ENCODE data around the gene RBBP9.

RBBP9 gene

GRCh38 chr20:18515973-18516372 lies 18.9 kb upstream of the RBBP9 start:
- no peak overlapping the region for H3K4me3 ChIP-seq (ENCODE audit: insufficient read depth in 1 of 2, low read depth in 1 of 2, low read length in 2 of 2)
- H3K27ac ChIP-seq (ENCODE audit: low read length, poor library complexity, severe bottlenecking): no peak overlapping the region
- no peak overlapping the region for H3K18ac ChIP-seq (ENCODE audit: low read depth in 1 of 2, low read length in 2 of 2)
- no peaks in the 10 kb centered on the region for H3K27me3 ChIP-seq (ENCODE audit: control insufficient read depth in 1 of 2, insufficient read depth in 1 of 2, low read length in 2 of 2)
- peaks cover 8 to 60% of the 10 kb centered on the region in 2 experiments for H3K36me3 ChIP-seq (ENCODE audit: control insufficient read depth in 1 of 2, insufficient read depth in 2 of 2, low read depth in 1 of 2, low read length in 2 of 2)
- no peak overlapping the region for H3K4me2 ChIP-seq (ENCODE audit: low read length, poor library complexity, severe bottlenecking)
- H2BK5ac ChIP-seq (ENCODE audit: low read depth, low read length, poor library complexity, severe bottlenecking): no peak overlapping the region
- H4K8ac ChIP-seq (ENCODE audit: low read length): no peak overlapping the region
- H2AFZ ChIP-seq (ENCODE audit: low read depth, low read length): no peak overlapping the region
- no peak overlapping the region for H2BK120ac ChIP-seq (ENCODE audit: low read depth, low read length)
- no peak overlapping the region for H3K4ac ChIP-seq (ENCODE audit: low read depth in 1 of 2, low read length in 2 of 2)
- no peak overlapping the region for H3K14ac ChIP-seq (ENCODE audit: low read length in 2 of 2)
- no peak overlapping the region for H4K91ac ChIP-seq (ENCODE audit: low read length)
- H3K4me1 ChIP-seq (ENCODE audit: control insufficient read depth, insufficient read depth, low read depth, low read length): peaks cover 3% of the 10 kb centered on the region
- no peaks in the 10 kb centered on the region for H3K9me3 ChIP-seq (ENCODE audit: control insufficient read depth, low read length)
- no peak overlapping the region for H3K23ac ChIP-seq (ENCODE audit: low read length in 2 of 2)
- H2BK12ac ChIP-seq (ENCODE audit: low read length in 2 of 2): no peak overlapping the region
- no peak for DNase-seq
- H2BK15ac ChIP-seq (ENCODE audit: low read depth, poor library complexity, severe bottlenecking): no peak overlapping the region
- H3K9ac ChIP-seq (ENCODE audit: low read length): no peak overlapping the region
- H3K79me1 ChIP-seq (replicated peaks; ENCODE audit: low read length, poor library complexity, severe bottlenecking): peaks cover 14% of the 10 kb centered on the region
- no peak overlapping the region for H2AK5ac ChIP-seq (ENCODE audit: low read length, severe bottlenecking)

GRCh38 chr20:18514127-18514526 lies 17.1 kb upstream of the RBBP9 start:
- H3K4me3 ChIP-seq (ENCODE audit: insufficient read depth in 1 of 2, low read depth in 1 of 2, low read length in 2 of 2): no peak overlapping the region
- H3K18ac ChIP-seq (ENCODE audit: low read depth in 1 of 2, low read length in 2 of 2): no peak overlapping the region
- H3K23ac ChIP-seq (ENCODE audit: low read length in 2 of 2): no peak overlapping the region
- no peak overlapping the region for H3K4ac ChIP-seq (ENCODE audit: low read depth in 1 of 2, low read length in 2 of 2)
- no peaks in the 10 kb centered on the region for H3K9me3 ChIP-seq (ENCODE audit: control insufficient read depth, low read length)
- no peak overlapping the region for H4K8ac ChIP-seq (ENCODE audit: low read length)
- H2BK12ac ChIP-seq (ENCODE audit: low read length in 2 of 2): no peak overlapping the region
- H4K91ac ChIP-seq (ENCODE audit: low read length): no peak overlapping the region
- H3K27me3 ChIP-seq (ENCODE audit: control insufficient read depth in 1 of 2, insufficient read depth in 1 of 2, low read length in 2 of 2): no peaks in the 10 kb centered on the region
- no peak overlapping the region for H3K27ac ChIP-seq (ENCODE audit: low read length, poor library complexity, severe bottlenecking)
- DNase-seq: no peak
- H2BK5ac ChIP-seq (ENCODE audit: low read depth, low read length, poor library complexity, severe bottlenecking): no peak overlapping the region
- 100% methylated on average over 5 of the region's 5 CpGs for WGBS
- no peak overlapping the region for H2BK120ac ChIP-seq (ENCODE audit: low read depth, low read length)
- peaks cover 10 to 73% of the 10 kb centered on the region in 2 experiments for H3K36me3 ChIP-seq (ENCODE audit: control insufficient read depth in 1 of 2, insufficient read depth in 2 of 2, low read depth in 1 of 2, low read length in 2 of 2)
- H3K4me2 ChIP-seq (ENCODE audit: low read length, poor library complexity, severe bottlenecking): no peak overlapping the region
- peaks cover 3% of the 10 kb centered on the region for H3K4me1 ChIP-seq (ENCODE audit: control insufficient read depth, insufficient read depth, low read depth, low read length)
- no peak overlapping the region for H3K14ac ChIP-seq (ENCODE audit: low read length in 2 of 2)
- H2AFZ ChIP-seq (ENCODE audit: low read depth, low read length): no peak overlapping the region
- H3K79me1 ChIP-seq (replicated peaks; ENCODE audit: low read length, poor library complexity, severe bottlenecking): peaks cover 19% of the 10 kb centered on the region
- no peak overlapping the region for H3K9ac ChIP-seq (ENCODE audit: low read length)
- H2AK5ac ChIP-seq (ENCODE audit: low read length, severe bottlenecking): no peak overlapping the region
- H2BK15ac ChIP-seq (ENCODE audit: low read depth, poor library complexity, severe bottlenecking): no peak overlapping the region

DNA sequence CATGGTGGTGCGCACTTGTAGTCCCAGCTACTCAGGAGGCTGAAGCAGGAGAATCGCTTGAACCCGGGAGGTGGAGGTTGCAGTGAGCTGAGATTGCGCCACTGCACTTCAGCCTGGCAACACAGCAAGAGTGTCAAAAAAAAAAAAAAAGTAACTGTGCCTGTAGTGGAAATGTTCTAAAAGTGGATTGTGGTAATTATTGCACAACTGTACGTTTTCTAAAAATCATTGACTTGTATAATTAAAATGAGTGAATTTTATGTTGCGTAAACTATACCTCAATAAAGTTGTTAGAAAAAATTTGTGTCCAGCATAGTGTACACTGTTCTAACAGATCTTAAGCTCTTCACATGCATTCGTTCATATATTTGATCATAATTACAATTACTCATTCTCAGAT lies 16.2 kb upstream of the RBBP9 start:
- Histone ChIP-seq H3K4me3 (ENCODE audit: insufficient read depth in 1 of 2, low read depth in 1 of 2, low read length in 2 of 2) (no peak overlapping the region), H3K79me1 (replicated peaks; ENCODE audit: low read length, poor library complexity, severe bottlenecking) (peaks cover 21% of the 10 kb centered on the region), H3K27me3 (ENCODE audit: control insufficient read depth in 1 of 2, insufficient read depth in 1 of 2, low read length in 2 of 2) (no peaks in the 10 kb centered on the region), H3K36me3 (ENCODE audit: control insufficient read depth in 1 of 2, insufficient read depth in 2 of 2, low read depth in 1 of 2, low read length in 2 of 2) (peaks cover 10 to 69% of the 10 kb centered on the region in 2 experiments), H3K4me2 (ENCODE audit: low read length, poor library complexity, severe bottlenecking) (no peak overlapping the region), H2AFZ (ENCODE audit: low read depth, low read length) (no peak overlapping the region), H2AK5ac (ENCODE audit: low read length, severe bottlenecking) (no peak overlapping the region), H3K27ac (ENCODE audit: low read length, poor library complexity, severe bottlenecking) (no peak overlapping the region), H3K18ac (ENCODE audit: low read depth in 1 of 2, low read length in 2 of 2) (no peak overlapping the region), H2BK12ac (ENCODE audit: low read length in 2 of 2) (no peak overlapping the region), H4K8ac (ENCODE audit: low read length) (no peak overlapping the region), H3K9ac (ENCODE audit: low read length) (no peak overlapping the region), H3K14ac (ENCODE audit: low read length in 2 of 2) (no peak overlapping the region), H3K4me1 (ENCODE audit: control insufficient read depth, insufficient read depth, low read depth, low read length) (peaks cover 6% of the 10 kb centered on the region), H2BK120ac (ENCODE audit: low read depth, low read length) (no peak overlapping the region), H3K9me3 (ENCODE audit: control insufficient read depth, low read length) (no peaks in the 10 kb centered on the region), H2BK15ac (ENCODE audit: low read depth, poor library complexity, severe bottlenecking) (no peak overlapping the region), H3K4ac (ENCODE audit: low read depth in 1 of 2, low read length in 2 of 2) (no peak overlapping the region), H2BK5ac (ENCODE audit: low read depth, low read length, poor library complexity, severe bottlenecking) (no peak overlapping the region), H4K91ac (ENCODE audit: low read length) (no peak overlapping the region), H3K23ac (ENCODE audit: low read length in 2 of 2) (no peak overlapping the region)
- no peak for DNase-seq
- 99% methylated on average over 6 of the region's 7 CpGs for WGBS

- Histone ChIP-seq H2BK5ac (ENCODE audit: low read depth, low read length, poor library complexity, severe bottlenecking) (no peak overlapping the region), H3K9ac (ENCODE audit: low read length) (no peak overlapping the region), H2BK120ac (ENCODE audit: low read depth, low read length) (no peak overlapping the region), H3K18ac (ENCODE audit: low read depth in 1 of 2, low read length in 2 of 2) (no peak overlapping the region), H3K27me3 (ENCODE audit: control insufficient read depth in 1 of 2, insufficient read depth in 1 of 2, low read length in 2 of 2) (no peaks in the 10 kb centered on the region), H3K9me3 (ENCODE audit: control insufficient read depth, low read length) (no peaks in the 10 kb centered on the region), H2BK12ac (ENCODE audit: low read length in 2 of 2) (no peak overlapping the region), H2AK5ac (ENCODE audit: low read length, severe bottlenecking) (no peak overlapping the region), H2BK15ac (ENCODE audit: low read depth, poor library complexity, severe bottlenecking) (no peak overlapping the region), H3K27ac (ENCODE audit: low read length, poor library complexity, severe bottlenecking) (no peak overlapping the region), H3K14ac (ENCODE audit: low read length in 2 of 2) (no peak overlapping the region), H3K4ac (ENCODE audit: low read depth in 1 of 2, low read length in 2 of 2) (no peak overlapping the region), H3K79me1 (replicated peaks; ENCODE audit: low read length, poor library complexity, severe bottlenecking) (peaks cover 19% of the 10 kb centered on the region), H3K36me3 (ENCODE audit: control insufficient read depth in 1 of 2, insufficient read depth in 2 of 2, low read depth in 1 of 2, low read length in 2 of 2) (peaks cover 10 to 56% of the 10 kb centered on the region in 2 experiments), H3K4me2 (ENCODE audit: low read length, poor library complexity, severe bottlenecking) (no peak overlapping the region), H3K4me1 (ENCODE audit: control insufficient read depth, insufficient read depth, low read depth, low read length) (peaks cover 9% of the 10 kb centered on the region), H4K91ac (ENCODE audit: low read length) (no peak overlapping the region), H3K4me3 (ENCODE audit: insufficient read depth in 1 of 2, low read depth in 1 of 2, low read length in 2 of 2) (no peak overlapping the region), H4K8ac (ENCODE audit: low read length) (no peak overlapping the region), H3K23ac (ENCODE audit: low read length in 2 of 2) (no peak overlapping the region), H2AFZ (ENCODE audit: low read depth, low read length) (no peak overlapping the region)
- no peak for DNase-seq
- WGBS: 83% methylated on average over 1 of the region's 1 CpG
Measured at GRCh38 chr20:18511571-18511970, 14.5 kb upstream of the RBBP9 start.
